ENCODE data around the gene MARCHF3.
A peak's percentile ranks its signal among the peaks of the same experiment; 100 is the strongest.
"Not testable (repeated sequence)": the region's sequence is repeated elsewhere in the genome, so short reads cannot be mapped to it uniquely, and the experiment has no call there.

MARCHF3 gene

GRCh38 chr5:126953640-126954039 lies 76.7 kb downstream of the MARCHF3 start:
- no peak for DNase-seq (ENCODE audit: low spot score)

DNA sequence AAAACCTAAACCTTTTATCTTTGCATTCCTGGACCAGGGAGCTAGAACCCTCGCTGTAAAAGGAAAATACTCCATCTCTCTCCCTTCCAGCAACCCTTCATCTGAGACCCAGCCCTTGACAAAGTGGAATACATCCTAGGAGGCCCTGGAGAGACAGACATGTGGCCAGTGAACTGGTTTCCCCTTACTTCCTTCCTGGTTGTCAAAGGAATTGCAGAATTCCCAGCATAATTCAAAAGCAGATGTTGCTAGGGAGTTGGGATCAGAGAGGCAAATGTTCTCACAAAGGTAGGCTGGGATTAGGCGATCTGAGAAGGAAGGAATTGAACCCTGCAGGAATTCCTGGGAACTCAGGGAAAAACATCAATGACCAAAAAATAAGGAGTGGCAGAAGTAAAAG lies 80.9 kb downstream of the MARCHF3 start:
- no peak for DNase-seq (ENCODE audit: low spot score)

GRCh38 chr5:126948453-126948852 lies 81.9 kb downstream of the MARCHF3 start:
- no peak for DNase-seq (ENCODE audit: low spot score)

- no peak for DNase-seq (ENCODE audit: low spot score)
These were observed 82.4 kb downstream of the MARCHF3 start for GRCh38 chr5:126948011-126948355.

- DNase-seq (ENCODE audit: low spot score), result no peak
These were observed 83.0 kb downstream of the MARCHF3 start for GRCh38 chr5:126947146-126948010.

GRCh38 chr5:126942908-126943307 lies 87.5 kb downstream of the MARCHF3 start:
- not testable (repeated sequence) for DNase-seq (ENCODE audit: low spot score)

GRCh38 chr5:126941403-126941802 lies 89.0 kb downstream of the MARCHF3 start:
- no peak for DNase-seq (ENCODE audit: low spot score)

- DNase-seq (ENCODE audit: low spot score), result no peak
These were observed 90.5 kb downstream of the MARCHF3 start for GRCh38 chr5:126939887-126940286.

DNA sequence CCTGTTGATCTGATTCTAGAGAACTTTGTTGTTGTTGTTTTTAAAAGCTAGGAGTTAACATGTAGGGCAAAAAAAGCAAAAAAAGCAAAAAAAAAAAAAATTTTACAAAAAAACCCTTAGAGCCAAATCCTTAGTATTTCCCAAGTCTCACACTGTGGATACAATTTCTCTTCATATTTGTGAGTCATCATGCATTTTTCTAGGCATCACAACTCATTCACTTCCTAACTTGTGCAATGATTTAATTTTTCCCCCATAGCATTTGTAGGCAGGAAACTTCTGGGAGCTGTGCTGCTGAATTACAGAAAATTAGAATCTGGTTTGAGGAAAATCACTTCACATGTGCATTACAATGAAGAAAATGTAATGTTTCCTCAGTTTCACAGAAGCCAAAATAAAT lies 91.9 kb downstream of the MARCHF3 start:
- DNase-seq (ENCODE audit: low spot score), result no peak

- DNase-seq (ENCODE audit: low spot score), result no peak
These were observed 92.6 kb downstream of the MARCHF3 start for GRCh38 chr5:126937771-126938170.

DNA sequence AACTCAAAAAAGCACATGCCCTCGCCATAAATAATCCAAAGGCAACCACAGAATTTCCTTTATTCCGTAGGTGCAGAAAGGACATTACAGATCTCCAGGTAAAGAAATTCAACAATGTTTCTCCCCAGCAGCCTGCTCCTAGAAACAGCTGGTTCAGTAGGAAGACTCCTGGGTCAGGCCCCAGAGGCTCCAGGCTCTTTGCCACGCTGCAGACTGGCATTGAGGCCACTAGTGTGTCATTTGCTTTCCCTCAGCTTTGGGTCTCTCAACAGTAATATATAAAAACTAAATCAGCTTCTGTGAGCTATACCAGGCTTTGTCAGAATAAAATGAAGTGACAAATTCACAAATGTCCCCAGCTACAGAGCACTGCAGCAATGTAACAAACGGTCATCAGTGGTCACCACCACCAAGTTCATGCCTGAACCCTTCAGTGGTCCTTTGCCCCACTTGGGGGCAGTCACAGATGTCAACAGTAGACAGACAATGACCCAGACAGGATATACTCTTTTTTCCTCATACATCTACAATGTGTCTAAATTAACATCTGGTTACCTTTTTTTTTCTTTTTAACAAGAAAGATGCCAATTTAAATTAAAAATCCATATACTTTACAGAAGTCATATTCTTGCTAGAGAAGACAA lies 93.5 kb downstream of the MARCHF3 start:
- no peak for DNase-seq (ENCODE audit: low spot score)

DNA sequence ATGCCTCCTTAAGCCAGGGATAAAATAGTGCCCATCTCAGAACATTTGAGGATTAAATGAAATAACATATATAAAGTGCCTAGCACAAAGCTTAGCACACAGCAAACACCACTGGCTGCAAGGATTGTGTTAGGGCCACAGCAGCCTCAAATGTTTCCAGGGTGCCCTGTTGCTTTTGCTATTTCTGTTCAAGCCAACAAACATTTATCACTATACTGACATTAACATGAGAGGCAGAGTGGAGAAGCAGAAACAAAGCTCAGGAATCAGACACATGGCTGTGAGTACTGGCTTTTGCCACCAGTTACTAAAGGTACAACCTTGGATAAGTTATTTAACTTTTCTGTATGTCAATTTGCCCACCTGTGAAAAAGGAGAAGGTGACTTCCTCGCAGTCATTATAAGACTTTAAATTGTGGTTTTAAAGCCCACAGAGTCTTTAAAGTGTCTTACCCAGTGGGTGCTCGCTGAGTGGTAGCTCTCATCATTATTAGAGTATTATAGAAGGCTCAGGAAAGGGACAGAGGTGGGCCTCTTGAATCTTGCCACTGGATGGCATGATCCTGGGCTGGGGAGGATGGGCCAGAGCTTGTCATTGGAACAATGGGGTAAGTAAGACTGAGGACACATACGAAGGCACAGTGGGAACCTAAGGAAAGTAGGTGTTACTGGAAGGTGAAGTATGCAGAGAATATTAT lies 98.2 kb downstream of the MARCHF3 start:
- DNase-seq (ENCODE audit: low spot score), result no peak

GRCh38 chr5:126928041-126928440 lies 102.3 kb downstream of the MARCHF3 start:
- DNase-seq (ENCODE audit: low spot score), result no peak

GRCh38 chr5:126927429-126927828 lies 102.9 kb downstream of the MARCHF3 start:
- no peak for DNase-seq (ENCODE audit: low spot score)

DNA sequence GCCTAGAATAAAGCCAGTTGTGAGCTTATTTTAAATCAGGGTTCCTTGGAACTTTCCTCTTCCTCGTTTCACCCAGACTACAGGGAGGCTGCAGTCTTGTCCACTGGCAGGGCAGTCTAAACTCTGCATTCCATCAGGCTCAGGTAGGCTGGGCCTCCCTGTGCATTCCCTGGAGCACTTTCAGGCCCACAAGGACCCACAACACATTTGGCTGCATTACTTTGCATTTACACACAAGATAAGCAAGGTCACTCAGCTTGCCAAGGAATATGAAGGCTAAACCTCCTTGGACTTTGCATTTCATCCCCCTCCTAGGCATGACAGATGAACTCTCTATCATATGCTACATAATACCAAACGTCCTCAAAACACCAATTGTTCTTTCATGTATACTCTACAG lies 104.2 kb downstream of the MARCHF3 start:
- DNase-seq (ENCODE audit: low spot score), result peak; percentile 27

DNA sequence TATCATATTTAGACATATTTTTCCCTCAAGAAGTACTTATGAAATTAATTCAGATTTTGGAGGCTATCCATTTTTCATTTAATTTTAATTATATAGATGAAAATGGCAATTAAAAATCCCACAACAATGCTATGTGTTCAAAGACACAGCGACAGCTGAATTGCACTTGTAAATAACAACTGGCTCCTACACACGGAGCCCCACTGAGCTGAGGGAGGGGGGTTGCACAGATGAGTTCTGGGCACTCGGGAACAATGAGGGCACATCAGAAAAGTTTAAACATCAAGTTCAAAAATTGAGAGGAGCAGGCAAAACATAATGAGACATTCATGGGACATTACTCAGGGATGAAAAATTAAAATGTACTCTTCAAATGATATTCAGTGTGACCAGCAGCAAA lies 104.9 kb downstream of the MARCHF3 start:
- DNase-seq (ENCODE audit: low spot score), result no peak

- no peak for DNase-seq (ENCODE audit: low spot score)
These were observed 105.9 kb downstream of the MARCHF3 start for GRCh38 chr5:126924331-126925033.

DNA sequence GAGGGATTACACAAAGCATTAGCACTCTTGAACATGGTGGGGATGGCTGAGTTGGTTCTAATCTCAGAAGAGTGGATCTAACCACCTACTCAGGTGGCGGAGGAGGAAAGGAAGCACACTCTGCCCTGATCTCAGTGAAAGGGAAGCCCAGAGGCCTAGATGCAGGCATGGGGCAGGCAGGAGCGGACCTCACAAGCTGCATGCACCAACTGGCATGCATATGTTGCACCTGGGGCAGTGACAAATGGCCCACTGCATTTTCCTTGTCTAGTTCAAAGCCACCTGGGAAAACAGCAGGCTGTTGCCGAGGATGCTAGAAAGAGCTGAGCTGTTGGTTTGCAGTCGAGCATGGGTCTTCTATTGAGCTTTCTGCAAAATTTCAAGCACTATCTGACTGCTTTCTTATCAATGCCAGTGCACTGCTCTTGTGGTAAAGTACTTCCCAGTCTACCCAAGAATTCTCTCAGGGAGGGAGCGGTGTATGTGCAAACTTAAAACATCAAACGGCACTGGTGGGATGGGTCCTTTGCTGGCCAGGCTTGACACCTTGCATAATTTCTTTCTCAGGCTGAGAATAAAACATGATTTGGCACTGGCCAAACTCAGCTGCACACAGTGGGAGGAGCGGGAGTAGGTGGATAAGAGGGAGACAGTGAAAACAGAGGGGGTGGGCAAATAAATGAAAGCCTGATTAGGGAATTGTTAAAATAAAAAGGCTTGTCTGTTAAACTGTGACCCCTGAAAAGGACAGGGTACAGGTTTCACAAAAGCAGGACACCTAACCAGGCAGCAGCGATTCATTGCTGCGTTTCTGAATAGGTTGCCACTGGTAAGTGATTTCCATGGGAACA lies 108.9 kb downstream of the MARCHF3 start:
- DNase-seq (ENCODE audit: low spot score), result peak; percentile 41

DNA sequence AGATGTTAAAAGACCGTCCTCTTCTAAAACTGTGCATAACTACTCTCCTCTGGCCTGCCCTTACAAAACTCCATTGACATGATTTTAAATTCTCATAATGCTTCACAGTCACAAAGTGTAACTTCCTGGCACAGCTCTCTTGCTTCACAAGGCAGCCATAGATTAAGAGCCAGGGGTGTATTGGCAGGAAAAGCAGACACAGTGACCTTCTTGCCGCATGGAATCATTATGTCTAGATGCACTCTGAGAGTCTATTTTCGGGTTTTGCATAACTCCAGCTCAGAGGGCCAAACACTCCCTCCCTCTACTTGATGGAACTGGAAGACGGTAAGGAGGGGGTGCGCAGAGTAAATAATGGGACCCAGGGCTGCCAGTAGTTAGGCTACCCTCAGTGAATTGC lies 110.1 kb downstream of the MARCHF3 start:
- DNase-seq (ENCODE audit: low spot score), result no peak

DNA sequence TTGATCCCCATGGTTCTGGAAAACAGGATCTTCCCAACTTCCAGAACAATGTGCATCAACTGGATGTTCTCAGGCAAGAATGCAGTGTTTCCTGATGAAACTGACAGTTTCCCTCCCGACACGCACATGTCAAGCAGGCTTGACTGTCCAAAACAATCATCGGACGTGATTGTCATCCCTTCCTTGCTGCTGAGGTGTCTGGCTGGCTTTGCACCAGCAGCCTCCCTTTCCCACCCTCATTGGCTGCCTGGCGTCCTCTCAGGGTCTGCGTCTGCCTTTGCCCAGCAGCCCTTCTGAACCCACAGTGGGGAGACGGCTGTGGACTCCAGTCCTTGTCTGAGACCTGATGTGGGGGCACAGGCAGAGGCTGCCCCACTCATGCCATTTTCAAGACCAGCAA lies 110.8 kb downstream of the MARCHF3 start:
- no peak for DNase-seq (ENCODE audit: low spot score)

DNA sequence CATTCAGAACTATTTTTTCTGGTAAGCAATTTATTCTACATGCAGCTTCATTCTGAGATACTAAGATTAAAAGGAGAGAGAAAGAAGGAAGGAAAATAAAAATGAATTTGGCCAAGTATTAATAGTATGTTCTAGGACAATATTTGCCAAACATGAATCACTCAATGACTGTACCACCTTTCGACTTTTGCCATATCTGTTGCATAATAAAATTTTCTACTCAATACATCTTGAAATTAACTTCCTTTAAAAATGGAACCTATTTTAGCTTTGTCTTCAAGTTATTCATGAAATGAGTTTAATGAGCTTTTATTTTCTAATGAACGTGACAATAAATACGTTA lies 111.8 kb downstream of the MARCHF3 start:
- DNase-seq (ENCODE audit: low spot score), result no peak

Measured in hematopoietic multipotent progenitor cell treated with erythropoietin and hydrocortisone succinate and interleukin-3 and kit ligand, for 15 days (in vitro differentiated cells).